ENCODE results near the gene GPR85.

The GPR85 gene

DNA sequence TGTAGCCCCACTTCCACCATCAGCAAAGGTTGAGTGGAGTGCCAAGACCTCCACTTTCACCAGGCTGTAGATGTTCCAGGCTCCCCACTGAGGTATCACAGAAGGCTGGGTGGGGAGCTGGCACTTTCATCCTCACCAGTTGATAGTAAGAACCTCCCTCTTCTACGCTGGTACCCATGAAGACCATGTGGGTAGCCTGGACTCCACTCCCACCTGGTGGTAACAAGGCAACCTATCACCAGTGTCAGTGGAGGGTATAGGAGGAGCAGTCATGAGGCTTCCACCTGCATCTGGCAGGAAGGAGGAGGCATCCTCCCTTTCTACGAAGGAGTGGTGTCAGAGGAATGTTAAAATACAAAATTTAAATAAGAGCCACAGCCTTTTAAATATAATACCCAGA, 27.3 kb upstream of the GPR85 start:
- Histone ChIP-seq H3K27me3 (ENCODE audit: control insufficient read depth, insufficient read depth, low read length, poor library complexity, severe bottlenecking) (peaks cover 2% of the 10 kb centered on the region), H3K9me3 (ENCODE audit: control insufficient read depth, low read length) (no peaks in the 10 kb centered on the region), H3K36me3 (ENCODE audit: control insufficient read depth, insufficient read depth, low read length) (no peaks in the 10 kb centered on the region), H3K4me3 (ENCODE audit: insufficient read depth, low read depth, low read length) (no peak overlapping the region), H3K4me1 (ENCODE audit: control insufficient read depth, insufficient read depth, low read length) (no peaks in the 10 kb centered on the region), H3K27ac (ENCODE audit: insufficient read depth, low read depth, low read length, poor library complexity, severe bottlenecking) (no peak overlapping the region)
- WGBS, 2 experiments, result 82% methylated on average over 1 of the region's 2 CpGs; no CpG with 5 or more reads in 1 of the 2 experiments

DNA sequence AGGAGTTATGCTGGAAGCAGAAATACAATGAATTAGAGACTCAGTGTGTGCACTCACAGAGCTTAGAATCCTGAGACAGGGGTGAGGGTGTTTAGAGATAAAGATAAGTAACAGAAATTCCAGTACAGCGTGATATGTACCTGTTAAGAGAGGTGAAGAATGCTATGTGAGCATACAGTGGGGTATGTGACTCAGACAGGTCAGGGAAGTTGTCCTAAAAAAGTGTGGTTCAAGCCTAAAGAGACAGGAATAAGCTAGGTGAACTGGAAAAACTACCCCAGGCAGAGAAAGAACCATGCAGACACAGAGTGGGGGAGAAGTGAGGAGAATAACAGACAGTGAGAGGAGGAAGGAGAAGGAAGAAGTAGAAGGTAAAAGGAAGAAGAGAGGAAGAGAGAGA, 23.1 kb upstream of the GPR85 start:
- Histone ChIP-seq H3K27me3 (ENCODE audit: control insufficient read depth, insufficient read depth, low read length, poor library complexity, severe bottlenecking) (no peaks in the 10 kb centered on the region), H3K4me3 (ENCODE audit: insufficient read depth, low read depth, low read length) (no peak overlapping the region), H3K4me1 (ENCODE audit: control insufficient read depth, insufficient read depth, low read length) (no peaks in the 10 kb centered on the region), H3K9me3 (ENCODE audit: control insufficient read depth, low read length) (no peaks in the 10 kb centered on the region), H3K36me3 (ENCODE audit: control insufficient read depth, insufficient read depth, low read length) (no peaks in the 10 kb centered on the region), H3K27ac (ENCODE audit: insufficient read depth, low read depth, low read length, poor library complexity, severe bottlenecking) (no peak overlapping the region)
- WGBS, 2 experiments, result 95 to 97% methylated on average over 1 of the region's 1 CpG

DNA sequence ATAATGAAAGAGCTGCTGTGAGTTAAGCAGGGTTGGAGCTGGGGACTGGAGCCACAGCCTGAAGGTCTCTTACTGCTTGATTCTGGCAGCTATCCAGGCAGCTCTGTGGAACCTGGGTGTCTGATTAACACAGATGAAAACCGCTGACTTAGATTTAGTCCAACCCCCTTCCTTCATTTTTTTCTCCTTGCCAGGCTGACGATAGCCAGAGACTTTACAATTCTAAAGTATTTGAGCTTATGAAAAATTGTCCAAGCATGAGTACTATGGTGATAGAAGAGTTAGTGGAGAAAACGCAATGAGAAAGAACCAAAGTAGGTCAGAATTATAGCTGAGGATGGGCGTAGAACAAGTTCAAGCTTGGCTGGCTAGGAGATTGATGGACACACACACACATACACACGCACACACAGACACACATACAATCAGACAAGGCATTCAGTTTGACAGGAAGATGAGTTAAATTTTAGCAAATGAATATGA, 13.5 kb upstream of the GPR85 start:
- Histone ChIP-seq H3K4me3 (ENCODE audit: insufficient read depth, low read depth, low read length) (no peak overlapping the region), H3K27me3 (ENCODE audit: control insufficient read depth, insufficient read depth, low read length, poor library complexity, severe bottlenecking) (no peaks in the 10 kb centered on the region), H3K36me3 (ENCODE audit: control insufficient read depth, insufficient read depth, low read length) (no peaks in the 10 kb centered on the region), H3K9me3 (ENCODE audit: control insufficient read depth, low read length) (no peaks in the 10 kb centered on the region), H3K4me1 (ENCODE audit: control insufficient read depth, insufficient read depth, low read length) (no peaks in the 10 kb centered on the region), H3K27ac (ENCODE audit: insufficient read depth, low read depth, low read length, poor library complexity, severe bottlenecking) (no peak overlapping the region)
- 80 to 88% methylated on average over 5 of the region's 5 CpGs for WGBS, 2 experiments

DNA sequence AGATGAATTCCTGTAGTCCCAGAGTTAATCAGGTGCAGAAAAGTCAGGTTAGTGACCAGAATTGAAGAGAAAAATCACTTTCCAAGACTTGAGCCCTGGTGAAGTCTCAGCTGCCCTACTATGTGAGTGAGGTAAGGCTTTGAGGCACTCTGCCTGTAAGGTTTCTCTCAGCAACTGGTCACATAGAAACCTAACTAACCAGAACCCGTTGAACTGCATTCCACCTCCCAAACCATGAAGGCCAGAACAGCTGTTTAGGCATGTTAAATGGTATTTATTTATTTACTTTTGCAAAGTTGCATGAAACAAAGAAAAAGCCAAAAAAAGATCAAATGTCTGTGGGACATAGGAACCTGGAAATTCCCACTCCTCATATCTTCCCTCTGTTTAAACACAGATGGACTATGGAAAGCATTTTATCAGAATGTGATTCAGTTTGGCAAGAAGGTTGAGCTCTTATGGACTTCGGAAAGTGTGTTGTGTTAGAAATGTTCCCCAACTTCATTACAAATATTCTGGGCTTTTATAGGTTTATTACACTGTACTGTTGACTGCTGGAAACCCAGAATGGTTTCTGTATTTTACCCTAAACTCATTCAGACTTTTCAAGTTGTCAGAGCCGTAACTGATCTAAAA, 12.8 kb upstream of the GPR85 start:
- H3K36me3 ChIP-seq (ENCODE audit: control insufficient read depth, insufficient read depth, low read length), result no peaks in the 10 kb centered on the region
- H3K27me3 ChIP-seq (ENCODE audit: control insufficient read depth, insufficient read depth, low read length, poor library complexity, severe bottlenecking), result no peaks in the 10 kb centered on the region
- WGBS, 2 experiments, result 81 to 83% methylated on average over 2 to 3 of the region's 3 CpGs
- H3K4me1 ChIP-seq (ENCODE audit: control insufficient read depth, insufficient read depth, low read length), result no peaks in the 10 kb centered on the region
- H3K9me3 ChIP-seq (ENCODE audit: control insufficient read depth, low read length), result no peaks in the 10 kb centered on the region
- H3K4me3 ChIP-seq (ENCODE audit: insufficient read depth, low read depth, low read length), result no peak overlapping the region
- no peak overlapping the region for H3K27ac ChIP-seq (ENCODE audit: insufficient read depth, low read depth, low read length, poor library complexity, severe bottlenecking)

DNA sequence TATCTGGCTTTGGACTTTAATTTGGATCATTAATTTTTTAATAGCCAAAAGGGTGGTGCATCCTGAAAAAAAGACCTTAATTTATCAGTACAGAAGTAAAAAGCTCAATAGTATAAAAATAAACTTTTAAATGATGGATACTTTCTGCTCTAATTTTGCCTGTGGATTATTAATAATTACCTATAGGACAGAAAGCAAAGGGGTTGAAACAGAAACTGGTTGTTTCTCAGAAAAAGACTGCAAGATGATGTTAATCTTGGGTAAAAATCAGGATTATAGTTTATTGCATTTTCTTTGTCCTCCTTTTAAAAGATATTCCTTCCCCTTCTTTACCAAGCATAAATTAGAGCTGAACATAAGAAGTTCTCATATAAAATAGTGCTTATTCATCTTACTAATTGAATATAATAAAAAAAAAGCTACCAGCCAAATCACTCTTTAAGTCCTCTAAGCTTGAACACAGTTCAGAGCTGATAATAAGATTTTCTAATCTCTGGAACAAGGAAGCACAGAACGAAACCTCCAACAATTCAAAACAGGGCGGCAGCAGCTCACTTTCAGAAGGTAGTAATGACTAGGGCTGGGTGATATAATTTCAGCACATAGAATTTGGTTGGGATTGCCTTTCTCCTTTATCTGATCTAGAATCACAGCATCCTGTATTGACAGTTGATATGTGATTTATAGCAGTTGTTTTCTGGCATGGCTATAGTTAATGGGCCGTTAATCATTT, 8.1 kb upstream of the GPR85 start:
- Histone ChIP-seq H3K4me1 (ENCODE audit: control insufficient read depth, insufficient read depth, low read length) (no peaks in the 10 kb centered on the region), H3K4me3 (ENCODE audit: insufficient read depth, low read depth, low read length) (no peak overlapping the region), H3K36me3 (ENCODE audit: control insufficient read depth, insufficient read depth, low read length) (no peaks in the 10 kb centered on the region), H3K27ac (ENCODE audit: insufficient read depth, low read depth, low read length, poor library complexity, severe bottlenecking) (no peak overlapping the region), H3K9me3 (ENCODE audit: control insufficient read depth, low read length) (no peaks in the 10 kb centered on the region), H3K27me3 (ENCODE audit: control insufficient read depth, insufficient read depth, low read length, poor library complexity, severe bottlenecking) (no peaks in the 10 kb centered on the region)
- WGBS, 2 experiments, result 88 to 100% methylated on average over 3 of the region's 3 CpGs

DNA sequence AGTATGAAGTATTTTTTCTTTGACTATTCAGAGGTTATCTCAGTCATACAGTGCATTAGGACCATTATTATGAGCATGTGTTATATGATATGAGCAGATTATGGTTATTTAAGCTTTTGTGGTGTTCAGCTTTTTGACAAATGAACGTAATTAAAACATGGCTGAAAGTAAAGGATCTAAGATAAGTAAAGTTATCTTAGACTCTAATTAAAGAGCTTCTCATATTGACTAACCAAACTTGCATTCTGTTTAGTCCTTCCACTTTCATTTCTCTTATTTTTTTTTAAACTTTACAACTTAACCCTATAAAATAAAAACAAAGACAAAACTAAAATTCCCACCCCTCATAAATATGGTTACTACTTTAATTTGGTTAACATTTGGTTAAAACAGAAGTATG, 6.9 kb upstream of the GPR85 start:
- Histone ChIP-seq H3K4me3 (ENCODE audit: insufficient read depth, low read depth, low read length) (no peak overlapping the region), H3K36me3 (ENCODE audit: control insufficient read depth, insufficient read depth, low read length) (no peaks in the 10 kb centered on the region), H3K27me3 (ENCODE audit: control insufficient read depth, insufficient read depth, low read length, poor library complexity, severe bottlenecking) (no peaks in the 10 kb centered on the region), H3K4me1 (ENCODE audit: control insufficient read depth, insufficient read depth, low read length) (no peaks in the 10 kb centered on the region), H3K27ac (ENCODE audit: insufficient read depth, low read depth, low read length, poor library complexity, severe bottlenecking) (no peak overlapping the region), H3K9me3 (ENCODE audit: control insufficient read depth, low read length) (no peaks in the 10 kb centered on the region)
- WGBS, 2 experiments, result 100% methylated on average over 1 of the region's 1 CpG

DNA sequence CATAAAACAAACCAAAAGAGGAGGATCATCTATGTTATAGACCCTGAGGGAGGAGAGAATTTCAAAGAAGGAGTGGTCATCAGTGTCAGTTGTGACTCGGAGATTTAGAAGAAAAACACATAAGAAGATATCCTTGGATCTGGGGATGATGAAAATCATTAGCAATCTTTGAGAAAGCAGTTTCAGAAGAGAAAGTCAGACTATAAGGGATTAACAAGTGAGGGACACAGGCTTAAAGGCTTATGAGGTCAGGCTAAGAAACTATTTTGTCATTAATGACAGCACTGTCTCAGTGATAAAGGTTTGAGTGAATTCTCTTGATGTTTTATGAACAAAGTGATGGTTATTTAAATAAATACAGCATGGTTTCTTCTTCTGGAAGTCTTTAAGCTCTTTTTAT, 6.1 kb upstream of the GPR85 start:
- Histone ChIP-seq H3K36me3 (ENCODE audit: control insufficient read depth, insufficient read depth, low read length) (no peaks in the 10 kb centered on the region), H3K4me1 (ENCODE audit: control insufficient read depth, insufficient read depth, low read length) (no peaks in the 10 kb centered on the region), H3K27ac (ENCODE audit: insufficient read depth, low read depth, low read length, poor library complexity, severe bottlenecking) (no peak overlapping the region), H3K9me3 (ENCODE audit: control insufficient read depth, low read length) (no peaks in the 10 kb centered on the region), H3K4me3 (ENCODE audit: insufficient read depth, low read depth, low read length) (no peak overlapping the region), H3K27me3 (ENCODE audit: control insufficient read depth, insufficient read depth, low read length, poor library complexity, severe bottlenecking) (no peaks in the 10 kb centered on the region)
- WGBS, 2 experiments, result 89 to 94% methylated on average over 1 of the region's 1 CpG

DNA sequence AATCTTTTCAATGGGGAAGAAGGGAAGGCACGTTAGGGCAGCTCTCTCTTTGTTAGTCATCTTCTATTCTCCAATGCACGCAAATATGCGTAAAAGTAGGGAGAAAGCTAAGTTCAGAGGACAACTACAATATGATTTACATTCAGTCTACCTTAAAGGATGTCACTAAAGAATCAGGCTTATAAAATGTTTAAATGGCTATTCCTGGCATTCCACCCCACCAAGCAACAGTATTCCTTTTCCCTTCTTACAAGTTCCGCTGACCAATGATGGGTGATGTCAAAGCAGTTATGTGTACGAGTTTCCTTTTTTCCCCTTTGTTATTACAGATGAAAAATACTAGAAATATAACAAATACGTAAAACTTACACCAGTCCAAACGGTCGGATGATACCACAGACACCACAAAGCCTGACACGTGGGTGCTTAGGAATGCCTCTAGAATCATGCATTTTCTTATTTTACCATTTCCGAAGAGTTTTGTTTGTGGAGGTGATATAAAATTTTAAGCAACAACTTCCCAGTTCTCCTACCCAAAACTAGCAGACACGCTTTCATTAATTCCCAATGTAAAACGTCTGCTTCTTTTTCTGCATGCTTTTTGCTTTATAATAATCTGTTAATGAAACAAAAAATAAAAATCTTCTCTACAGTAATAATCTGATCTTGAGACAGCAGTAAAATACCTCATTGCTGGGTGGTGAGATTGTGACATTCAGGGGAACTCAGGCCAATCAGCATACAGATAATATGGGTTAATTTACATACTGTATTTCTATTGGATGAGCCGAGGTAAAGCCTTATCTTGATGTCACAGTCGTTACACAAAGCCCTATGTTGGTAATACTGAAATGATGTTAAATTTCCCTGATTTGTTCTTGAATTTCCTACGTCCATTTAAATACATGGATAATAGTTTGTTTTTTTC, 708 bp upstream of the GPR85 start:
- Histone ChIP-seq H3K9me3 (ENCODE audit: control insufficient read depth, low read length) (no peaks in the 10 kb centered on the region), H3K4me3 (ENCODE audit: insufficient read depth, low read depth, low read length) (no peak overlapping the region), H3K4me1 (ENCODE audit: control insufficient read depth, insufficient read depth, low read length) (peaks cover 18% of the 10 kb centered on the region), H3K36me3 (ENCODE audit: control insufficient read depth, insufficient read depth, low read length) (no peaks in the 10 kb centered on the region), H3K27ac (ENCODE audit: insufficient read depth, low read depth, low read length, poor library complexity, severe bottlenecking) (no peak overlapping the region), H3K27me3 (ENCODE audit: control insufficient read depth, insufficient read depth, low read length, poor library complexity, severe bottlenecking) (no peaks in the 10 kb centered on the region)
- 74 to 91% methylated on average over 4 to 13 of the region's 15 CpGs for WGBS, 2 experiments

DNA sequence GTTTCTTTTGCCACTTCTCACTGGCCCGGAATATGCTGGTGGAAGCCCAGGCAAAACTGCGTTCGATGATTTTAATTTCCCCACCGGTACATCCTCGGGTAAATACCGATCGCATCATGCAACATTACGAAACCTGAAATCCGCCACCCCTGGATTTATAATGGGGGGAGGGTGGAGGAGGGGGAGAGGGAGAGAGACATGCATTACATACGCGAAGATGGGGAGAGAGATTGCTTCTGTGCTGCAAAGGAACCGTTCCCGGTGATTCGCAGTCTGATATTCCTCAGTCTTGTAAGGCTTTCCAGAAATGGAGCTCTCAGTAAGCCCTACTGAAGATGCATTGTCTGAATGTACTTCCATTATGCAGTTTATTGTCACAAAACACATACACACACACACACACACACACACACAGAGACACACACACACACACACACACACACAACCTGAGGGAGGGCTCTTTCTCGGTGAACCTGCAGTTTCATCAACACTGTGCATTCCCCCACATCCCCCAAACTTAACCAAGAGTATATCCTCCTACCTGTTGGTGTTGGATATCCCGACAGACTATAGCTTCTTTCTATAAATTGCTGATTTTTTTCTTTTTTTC, 741 bp downstream of the GPR85 start:
- H3K4me3 ChIP-seq (ENCODE audit: insufficient read depth, low read depth, low read length), result no peak overlapping the region
- 73 to 77% methylated on average over 15 of the region's 16 CpGs for WGBS, 2 experiments
- H3K27ac ChIP-seq (ENCODE audit: insufficient read depth, low read depth, low read length, poor library complexity, severe bottlenecking), result no peak overlapping the region
- no peaks in the 10 kb centered on the region for H3K36me3 ChIP-seq (ENCODE audit: control insufficient read depth, insufficient read depth, low read length)
- peaks cover 7% of the 10 kb centered on the region for H3K27me3 ChIP-seq (ENCODE audit: control insufficient read depth, insufficient read depth, low read length, poor library complexity, severe bottlenecking)
- no peaks in the 10 kb centered on the region for H3K9me3 ChIP-seq (ENCODE audit: control insufficient read depth, low read length)
- peaks cover 18% of the 10 kb centered on the region for H3K4me1 ChIP-seq (ENCODE audit: control insufficient read depth, insufficient read depth, low read length)

Measured in ectodermal cell (in vitro differentiated cells).